ENCODE results near the gene MGAT5.

GRCh38 chr2:134280231-134280630 lies 26.4 kb downstream of the MGAT5 start:
- TF ChIP-seq PPARA (CRISPR knock-in tag; IDR thresholded peaks at IDR 0.05; ENCODE audit: borderline replicate concordance) (no peak), POU6F1 (CRISPR knock-in tag; IDR thresholded peaks at IDR 0.05; ENCODE audit: borderline replicate concordance, low read depth) (no peak), BACH2 (CRISPR knock-in tag; IDR thresholded peaks at IDR 0.05; ENCODE audit: borderline replicate concordance) (no peak), ZFP3 (CRISPR knock-in tag; IDR thresholded peaks at IDR 0.05) (no peak), OSR1 (CRISPR knock-in tag; IDR thresholded peaks at IDR 0.05) (no peak), GLIS3 (CRISPR knock-in tag; IDR thresholded peaks at IDR 0.05) (no peak), ARNTL (CRISPR knock-in tag; IDR thresholded peaks at IDR 0.05; ENCODE audit: borderline replicate concordance, low read depth) (no peak), ZNF70 (CRISPR knock-in tag; IDR thresholded peaks at IDR 0.05) (no peak), ZFP30 (CRISPR knock-in tag; IDR thresholded peaks at IDR 0.05) (no peak), ZNF8 (CRISPR knock-in tag; IDR thresholded peaks at IDR 0.05) (no peak), CSDC2 (CRISPR knock-in tag; IDR thresholded peaks at IDR 0.05) (no peak), PATZ1 (CRISPR knock-in tag; IDR thresholded peaks at IDR 0.05; ENCODE audit: borderline replicate concordance) (no peak), CSRNP3 (CRISPR knock-in tag; IDR thresholded peaks at IDR 0.05) (no peak)
